ENCODE measurements around the gene MESD.

Gene MESD

DNA sequence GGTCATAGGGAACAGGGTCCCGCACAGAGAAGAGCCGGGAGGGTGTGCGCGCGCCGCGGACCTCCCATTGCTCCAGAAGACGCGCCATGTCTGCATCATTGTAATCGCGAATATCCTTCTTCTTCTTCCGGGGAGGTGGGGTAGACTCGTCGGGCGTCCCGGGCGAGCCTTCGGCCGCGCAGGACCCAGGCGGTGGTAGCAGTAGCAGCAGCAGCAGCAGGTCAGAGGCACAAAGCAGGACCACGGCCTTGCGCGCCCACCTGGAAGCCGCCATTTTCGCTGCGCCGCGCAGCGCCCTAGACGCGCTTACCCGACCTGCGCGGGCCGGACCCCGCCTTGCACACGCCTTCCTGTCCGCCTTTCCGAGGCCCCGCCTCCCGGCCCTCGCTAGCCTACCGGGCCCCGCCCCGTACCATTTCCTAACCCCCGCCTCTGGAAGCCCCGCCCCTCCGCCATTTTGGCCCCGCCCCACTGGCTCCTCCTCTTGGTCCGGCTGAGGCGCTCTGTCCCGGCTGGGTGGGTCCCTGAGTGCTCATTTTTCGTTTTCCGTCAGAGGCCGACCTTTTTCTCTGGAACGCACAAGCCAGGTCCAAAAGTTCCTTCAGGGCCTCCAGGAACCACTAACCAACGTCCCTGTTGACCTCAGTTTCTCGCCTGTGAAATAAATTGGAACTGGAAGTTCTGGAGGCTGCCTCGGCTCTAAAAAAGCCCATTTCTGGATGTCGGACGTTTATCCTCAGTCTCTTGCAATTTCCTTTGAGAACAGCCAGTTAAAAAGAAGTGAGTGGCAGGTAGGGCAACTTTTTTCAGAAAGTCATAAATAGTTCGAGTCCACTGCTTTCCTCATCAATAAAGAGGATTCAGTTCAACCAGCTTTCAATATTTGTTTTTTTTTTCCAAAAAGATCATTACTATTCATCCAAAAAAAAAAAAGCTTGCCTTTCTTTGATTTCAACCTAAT is at the start of gene MESD:
MESD (minus strand) TSS at position 302 of the 961 bp plus-strand sequence; CDS start at position 274, 28 bp downstream.
- H3K4me3 ChIP-seq (ENCODE audit: low read length), result peak within 1 kb of the TSS; percentile 75
- TF ChIP-seq, protein P1, sequence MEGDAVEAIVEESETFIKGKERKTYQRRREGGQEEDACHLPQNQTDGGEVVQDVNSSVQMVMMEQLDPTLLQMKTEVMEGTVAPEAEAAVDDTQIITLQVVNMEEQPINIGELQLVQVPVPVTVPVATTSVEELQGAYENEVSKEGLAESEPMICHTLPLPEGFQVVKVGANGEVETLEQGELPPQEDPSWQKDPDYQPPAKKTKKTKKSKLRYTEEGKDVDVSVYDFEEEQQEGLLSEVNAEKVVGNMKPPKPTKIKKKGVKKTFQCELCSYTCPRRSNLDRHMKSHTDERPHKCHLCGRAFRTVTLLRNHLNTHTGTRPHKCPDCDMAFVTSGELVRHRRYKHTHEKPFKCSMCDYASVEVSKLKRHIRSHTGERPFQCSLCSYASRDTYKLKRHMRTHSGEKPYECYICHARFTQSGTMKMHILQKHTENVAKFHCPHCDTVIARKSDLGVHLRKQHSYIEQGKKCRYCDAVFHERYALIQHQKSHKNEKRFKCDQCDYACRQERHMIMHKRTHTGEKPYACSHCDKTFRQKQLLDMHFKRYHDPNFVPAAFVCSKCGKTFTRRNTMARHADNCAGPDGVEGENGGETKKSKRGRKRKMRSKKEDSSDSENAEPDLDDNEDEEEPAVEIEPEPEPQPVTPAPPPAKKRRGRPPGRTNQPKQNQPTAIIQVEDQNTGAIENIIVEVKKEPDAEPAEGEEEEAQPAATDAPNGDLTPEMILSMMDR (conservative IDR thresholded peaks at IDR 0.05; ENCODE audit: low read length), result no peak
- DNase-seq (ENCODE audit: low read depth), result peak; percentile 94

DNA sequence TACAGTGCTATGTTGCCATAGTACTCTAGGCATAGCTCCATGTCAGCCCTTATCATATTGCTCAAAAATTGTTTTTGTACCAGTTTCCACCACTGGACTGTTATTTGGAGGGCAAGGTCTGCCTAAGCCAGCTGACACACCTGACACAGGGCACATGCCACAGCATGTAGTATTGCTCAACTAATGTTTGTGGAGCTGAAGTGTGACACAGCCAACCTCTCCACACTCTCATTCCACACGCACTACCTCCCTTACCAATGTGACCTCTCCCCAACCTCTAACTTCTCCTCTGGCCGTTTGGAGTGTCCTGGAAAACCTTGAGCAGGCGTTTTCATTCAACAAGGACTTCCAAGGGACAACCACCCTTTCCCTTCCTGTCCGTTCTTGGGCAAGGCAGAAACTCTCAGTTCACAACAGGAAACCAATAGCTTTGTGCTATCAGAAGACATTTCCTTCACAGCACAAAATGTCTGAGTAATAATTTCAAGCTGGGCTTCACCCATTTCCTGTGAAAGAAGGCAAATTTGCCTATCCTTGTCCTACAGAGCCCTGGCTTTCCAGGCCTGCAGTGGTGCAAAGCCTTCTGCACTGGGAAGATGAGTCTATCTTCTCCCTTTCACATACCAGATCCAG is 49.5 kb upstream of the MESD start:
- H3K4me3 ChIP-seq (ENCODE audit: low read length), result no peak overlapping the region
- TF ChIP-seq, protein P1 (conservative IDR thresholded peaks at IDR 0.05; ENCODE audit: low read length), result no peak
- DNase-seq (ENCODE audit: low read depth), result no peak

DNA sequence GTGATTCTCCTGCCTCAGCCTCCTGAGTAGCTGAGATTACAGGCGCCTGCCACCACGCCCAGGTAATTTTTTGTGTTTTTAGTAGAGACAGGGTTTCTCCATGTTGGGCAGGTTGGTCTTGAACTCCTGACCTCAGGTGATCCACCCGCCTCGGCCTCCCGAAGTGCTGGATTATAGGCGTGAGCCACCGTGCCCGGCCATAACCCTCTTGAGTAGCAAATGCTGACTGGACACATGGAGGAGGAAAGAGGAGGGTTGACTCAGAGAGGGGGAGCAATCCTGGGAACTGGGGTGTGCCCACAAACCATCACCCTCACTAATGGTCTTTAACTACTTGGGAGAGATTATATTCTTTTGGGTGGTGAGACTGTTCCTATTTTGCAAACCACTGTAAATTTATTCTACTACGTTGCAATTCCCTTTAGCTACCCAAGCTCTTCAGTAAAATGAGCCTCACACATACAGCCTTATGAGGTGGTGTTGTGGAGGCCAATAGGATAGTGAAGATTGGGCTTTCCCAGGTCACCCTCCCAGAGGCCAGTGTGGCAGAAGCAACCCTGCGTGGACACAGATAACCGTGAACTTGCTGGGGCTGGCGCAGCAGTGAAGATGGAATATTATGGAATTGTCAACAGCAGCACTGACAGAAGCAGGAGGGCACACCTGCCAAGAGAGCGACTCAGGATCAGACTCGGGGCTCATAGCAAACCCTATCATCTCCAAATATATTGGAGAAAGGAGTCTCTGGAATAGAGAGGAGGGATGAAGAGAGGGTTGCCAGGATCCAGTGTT is 48.5 kb upstream of the MESD start:
- DNase-seq (ENCODE audit: low read depth), result no peak
- H3K4me3 ChIP-seq (ENCODE audit: low read length), result no peak overlapping the region
- TF ChIP-seq, protein P1 (conservative IDR thresholded peaks at IDR 0.05; ENCODE audit: low read length), result no peak

DNA sequence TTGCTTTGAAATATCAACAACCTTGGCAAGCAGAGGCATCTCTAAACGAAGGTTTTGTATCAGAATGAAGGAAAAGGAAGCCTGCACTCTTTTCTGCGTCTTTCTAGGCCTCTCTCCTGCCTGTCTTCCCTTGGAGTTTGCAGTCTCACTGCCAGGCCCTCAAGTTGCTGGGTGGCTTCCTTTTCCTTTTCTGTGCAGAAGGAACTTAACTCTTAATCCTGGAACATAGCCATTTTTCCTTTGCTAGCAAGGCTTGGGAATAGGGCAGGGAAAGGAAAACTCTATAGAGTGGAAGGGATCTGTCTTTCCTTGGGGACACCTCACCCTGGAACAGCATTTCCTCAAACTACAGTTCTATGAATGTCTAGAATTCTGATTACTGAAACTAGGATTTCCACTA is 43.9 kb upstream of the MESD start:
- no peak for DNase-seq (ENCODE audit: low read depth)
- no peak overlapping the region for H3K4me3 ChIP-seq (ENCODE audit: low read length)
- TF ChIP-seq, protein P1 (conservative IDR thresholded peaks at IDR 0.05; ENCODE audit: low read length), result no peak

DNA sequence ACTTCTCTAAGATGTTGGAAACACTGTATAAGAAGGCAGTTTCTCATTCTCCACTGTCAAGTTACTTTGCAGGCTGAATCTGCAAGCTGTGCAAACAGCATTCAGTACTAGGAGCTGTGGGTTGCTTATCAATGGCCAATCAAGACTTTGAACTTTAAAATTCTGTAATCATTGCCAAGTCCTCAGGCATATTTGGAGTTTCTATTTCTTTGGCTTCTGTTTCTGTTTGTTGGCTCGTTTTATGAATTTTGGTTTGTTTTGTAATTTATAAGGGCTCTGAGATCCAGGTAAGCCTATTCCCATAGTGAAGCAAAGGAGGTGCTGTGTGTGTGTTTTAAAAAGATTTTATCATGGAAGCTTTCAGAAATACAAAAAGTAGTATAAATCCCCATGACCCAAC is 43.2 kb upstream of the MESD start:
- TF ChIP-seq, protein P1 (conservative IDR thresholded peaks at IDR 0.05; ENCODE audit: low read length), result no peak
- H3K4me3 ChIP-seq (ENCODE audit: low read length), result no peak overlapping the region
- DNase-seq (ENCODE audit: low read depth), result no peak

DNA sequence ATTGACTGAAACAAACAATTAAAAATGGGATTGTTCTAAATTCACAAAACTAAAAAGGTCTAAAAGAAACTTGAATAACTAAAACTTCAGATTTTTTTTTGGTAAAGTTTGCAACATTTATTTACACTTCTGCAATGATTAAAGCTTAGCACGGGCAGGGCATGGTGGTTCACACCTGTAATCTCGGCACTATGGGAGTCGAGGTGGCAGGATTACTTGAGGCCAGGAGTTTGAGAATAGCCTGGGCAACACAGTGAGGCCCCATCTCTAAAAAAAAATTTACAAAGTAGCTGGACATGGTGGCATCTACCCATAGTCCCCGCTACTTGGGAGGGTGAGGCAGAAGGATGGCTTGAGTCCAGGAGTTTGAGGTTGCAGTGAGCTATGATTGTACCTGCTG is 42.7 kb upstream of the MESD start:
- TF ChIP-seq, protein P1 (conservative IDR thresholded peaks at IDR 0.05; ENCODE audit: low read length), result no peak
- DNase-seq (ENCODE audit: low read depth), result no peak
- H3K4me3 ChIP-seq (ENCODE audit: low read length), result no peak overlapping the region

Data from AG10803 (cell line).